ENCODE data around the gene DRC7. TPM values are rescaled to one million over a fixed set of nuclear protein-coding genes. Genes with fewer than 3 reads are reported as not detected.

Gene DRC7
- total and polyA plus RNA-seq, 9 of the 15 experiments (the other 6 are each of a cell fraction or from before 2014, with no cell fraction given), result 0.04 to 0.33 (median 0.12) TPM; not detected in 3

GRCh38 chr16:57667526-57668262 lies 26.9 kb upstream of the DRC7 start (continued):
- TF ChIP-seq ZBTB2 (IDR thresholded peaks at IDR 0.05) (no peak), MECOM (CRISPR knock-in tag; IDR thresholded peaks at IDR 0.05) (peak; percentile 52; the same call in 1 of the 2 replicates), ESRRB (CRISPR knock-in tag; IDR thresholded peaks at IDR 0.05; ENCODE audit: borderline replicate concordance) (no peak), PRPF4 (IDR thresholded peaks at IDR 0.05; ENCODE audit: insufficient read depth, low read depth, low read length, poor library complexity, severe bottlenecking) (no peak), EGR1 (conservative IDR thresholded peaks at IDR 0.05) (no peak), ETS2 (tag; IDR thresholded peaks at IDR 0.05; ENCODE audit: borderline replicate concordance, poor library complexity, severe bottlenecking) (no peak), NFIC (IDR thresholded peaks at IDR 0.05) (0 out of 2 replicates have a peak, but pooled peaks have one; percentile 5), NCOR1 (IDR thresholded peaks at IDR 0.05) (no peak; the same call in 1 of the 2 replicates), FOXP4 (CRISPR knock-in tag; IDR thresholded peaks at IDR 0.05; ENCODE audit: borderline replicate concordance) (no peak), SRF (CRISPR knock-in tag; IDR thresholded peaks at IDR 0.05) (peak in 1 of 2 experiments; percentile 57; a peak in 1 of 4 replicates), SIN3A (IDR thresholded peaks at IDR 0.05; ENCODE audit: borderline replicate concordance in 2 of 2, control insufficient read depth in 1 of 2, low read depth in 2 of 2, low read length in 2 of 2) (no peak), ZNF274 (IDR thresholded peaks at IDR 0.05; ENCODE audit: borderline replicate concordance, low read depth, low read length) (no peak), ZNF174 (CRISPR knock-in tag; IDR thresholded peaks at IDR 0.05) (no peak), BCOR (IDR thresholded peaks at IDR 0.05) (no peak), RFX1 (IDR thresholded peaks at IDR 0.05) (no peak), EHMT2 (IDR thresholded peaks at IDR 0.05) (no peak), GTF2F1 (IDR thresholded peaks at IDR 0.05; ENCODE audit: low read depth, low read length) (no peak), ZKSCAN8 (CRISPR knock-in tag; IDR thresholded peaks at IDR 0.05) (peak; percentile 74; the same call in 1 of the 2 replicates), VEZF1 (CRISPR knock-in tag; IDR thresholded peaks at IDR 0.05) (peak; percentile 44; the same call in 1 of the 2 replicates), TCFL5 (CRISPR knock-in tag; conservative IDR thresholded peaks at IDR 0.05) (no peak)
